LNCaP clone FGC (cell line): ENCODE measurements around the gene NPY5R.

ENCODE experiments used
- DNase-seq: peaks from one replicate; pipeline ENCODE4 v3.0.0-alpha.2; 2011; ENCODE audit warnings: low read depth
- H3K4me3 ChIP-seq: 2 replicates; pipeline ENCODE4 v1.5.1; 2011; ENCODE audit warnings: mild to moderate bottlenecking, low read depth, low read length, control low read depth
- CTCF ChIP-seq: IDR thresholded peaks from 2 replicates; pipeline ENCODE4 v1.5.1; 2012; ENCODE audit warnings: mild to moderate bottlenecking; ENCODE audit not compliant: control insufficient read depth, insufficient read depth; ENCODE audit errors: extremely low read depth

The NPY5R gene

GRCh38 chr4:163343604-163344146 is at the start of gene NPY5R:
NPY5R (plus strand) TSS chr4:163343892; CDS start chr4:163350274, 6,382 bp downstream.
- peak within 1 kb of the TSS; percentile 25; the same call in 1 of the 2 replicates for H3K4me3 ChIP-seq
- TF ChIP-seq CTCF, result no peak
- no peak for DNase-seq

GRCh38 chr4:163295138-163295537 is 48.6 kb upstream of the NPY5R start:
- no peak overlapping the region for H3K4me3 ChIP-seq
- no peak for DNase-seq
- TF ChIP-seq CTCF, result no peak

GRCh38 chr4:163300445-163300844 is 43.2 kb upstream of the NPY5R start:
- H3K4me3 ChIP-seq, result no peak overlapping the region
- DNase-seq, result no peak
- TF ChIP-seq CTCF, result no peak

- TF ChIP-seq CTCF, result no peak
- DNase-seq, result no peak
- H3K4me3 ChIP-seq, result no peak overlapping the region
Measured at GRCh38 chr4:163303069-163303468, 40.6 kb upstream of the NPY5R start.

- TF ChIP-seq CTCF, result no peak
- DNase-seq, result no peak
- H3K4me3 ChIP-seq, result no peak overlapping the region
Measured at GRCh38 chr4:163309466-163309865, 34.2 kb upstream of the NPY5R start.

- no peak for TF ChIP-seq CTCF
- no peak for DNase-seq
- no peak overlapping the region for H3K4me3 ChIP-seq
Measured at GRCh38 chr4:163317110-163317509, 26.6 kb upstream of the NPY5R start.
